GM10847 (cell line): ENCODE results near the gene PPP1R1C.

ENCODE experiments used
- POLR2A ChIP-seq: IDR thresholded peaks from 2 replicates; pipeline ENCODE4 v1.6.1; 2011; ENCODE audit not compliant: insufficient read length; ENCODE audit errors: extremely low read depth

Gene PPP1R1C

GRCh38 chr2:182144041-182144775, 158.6 kb downstream of the PPP1R1C start:
- no peak for TF ChIP-seq POLR2A

- TF ChIP-seq POLR2A: no peak
Measured at GRCh38 chr2:182144776-182145165, 159.1 kb downstream of the PPP1R1C start.

GRCh38 chr2:182148344-182148743, 162.7 kb downstream of the PPP1R1C start:
- no peak for TF ChIP-seq POLR2A

GRCh38 chr2:182163878-182164277, 178.2 kb downstream of the PPP1R1C start:
- TF ChIP-seq POLR2A: no peak

GRCh38 chr2:182164686-182165085, 179.0 kb downstream of the PPP1R1C start:
- no peak for TF ChIP-seq POLR2A

GRCh38 chr2:182165202-182165601, 179.5 kb downstream of the PPP1R1C start:
- TF ChIP-seq POLR2A: no peak

- no peak for TF ChIP-seq POLR2A
Measured at GRCh38 chr2:182166406-182166805, 180.8 kb downstream of the PPP1R1C start.

- TF ChIP-seq POLR2A: no peak
Measured at GRCh38 chr2:182166841-182167240, 181.2 kb downstream of the PPP1R1C start.
